Mammary epithelial cell (primary cell): ENCODE data around the gene CSH2.
"Not testable (repeated sequence)": the region's sequence is repeated elsewhere in the genome, so short reads cannot be mapped to it uniquely, and the experiment has no call there.

ENCODE experiments used
- CTCF ChIP-seq, 2 donors: IDR thresholded peaks in 1 of 2; conservative IDR thresholded peaks in 1 of 2; 2 replicates each; pipeline ENCODE4 v1.5.1; 2011 to 2012; ENCODE audit warnings: inconsistent platforms in 2 of 2, low read length in 2 of 2, mild to moderate bottlenecking in 2 of 2, control low read depth in 1 of 2, low read depth in 1 of 2; ENCODE audit not compliant: insufficient read depth in 1 of 2; ENCODE audit errors: extremely low read depth in 1 of 2
- EZH2 ChIP-seq: IDR thresholded peaks from 2 replicates; pipeline ENCODE4 v1.6.1; 2012; ENCODE audit warnings: low read length, inconsistent platforms, borderline replicate concordance

- TF ChIP-seq CTCF (conservative IDR thresholded peaks at IDR 0.05 in 1 of 2, IDR thresholded peaks at IDR 0.05 in 1 of 2; ENCODE audit: extremely low read depth in 1 of 2, insufficient read depth in 1 of 2, low read depth in 1 of 2, low read length in 2 of 2); EZH2: not testable (repeated sequence)
Measured at GRCh38 chr17:63918789-63919305, 45.4 kb upstream of the CSH2 start, which contains the start of gene GH1.
